MM.1S (cell line): ENCODE data around the gene ALOX15.

Experiments used
- DNase-seq: peaks from one replicate; pipeline ENCODE4 v3.0.0-alpha.2; 2015
- H2AFZ ChIP-seq: fragments of 300-600 bp; sonication (generic); 2 replicates; pipeline ENCODE4 v1.6.0; 2016; ENCODE audit warnings: antibody characterized with exemption, low read length
- H3F3A ChIP-seq: fragments of 300-600 bp; sonication (generic); 2 replicates; pipeline ENCODE4 v1.6.1; 2016; ENCODE audit warnings: mild to moderate bottlenecking, antibody characterized with exemption, low read length, moderate library complexity, mixed read lengths; ENCODE audit not compliant: insufficient read depth
- H3K27ac ChIP-seq: fragments of 300-600 bp; sonication (generic); 2 replicates; pipeline ENCODE4 v1.5.1; 2016; ENCODE audit warnings: mild to moderate bottlenecking, low read length
- H3K27me3 ChIP-seq: fragments of 300-600 bp; sonication (generic); replicated peaks from 2 replicates; pipeline ENCODE4 v1.6.0; 2016; ENCODE audit warnings: low read length; ENCODE audit not compliant: insufficient read depth
- H3K36me3 ChIP-seq: fragments of 300-600 bp; sonication (generic); replicated peaks from 2 replicates; pipeline ENCODE4 v1.6.1; 2016; ENCODE audit warnings: mild to moderate bottlenecking, low read length, mixed read lengths; ENCODE audit not compliant: insufficient read depth
- H3K4me1 ChIP-seq: fragments of 300-600 bp; sonication (generic); 2 replicates; pipeline ENCODE4 v1.6.1; 2016; ENCODE audit warnings: low read length, mixed read lengths
- H3K4me2 ChIP-seq: fragments of 300-600 bp; sonication (generic); 2 replicates; pipeline ENCODE4 v1.6.0; 2016; ENCODE audit warnings: low read depth, low read length
- H3K4me3 ChIP-seq: fragments of 300-600 bp; sonication (generic); 2 replicates; pipeline ENCODE4 v1.5.1; 2016; ENCODE audit warnings: low read length, mixed read lengths
- H3K79me2 ChIP-seq: fragments of 300-600 bp; sonication (generic); 2 replicates; pipeline ENCODE4 v1.6.1; 2016; ENCODE audit warnings: mixed run types, low read length, mixed read lengths
- H3K9ac ChIP-seq: fragments of 300-600 bp; sonication (generic); 2 replicates; pipeline ENCODE4 v1.6.1; 2016; ENCODE audit warnings: low read length, mixed read lengths
- H3K9me2 ChIP-seq: fragments of 300-600 bp; sonication (generic); replicated peaks from 2 replicates; pipeline ENCODE4 v1.6.1; 2016; ENCODE audit warnings: mild to moderate bottlenecking, low read length, mixed read lengths; ENCODE audit not compliant: insufficient read depth
- H3K9me3 ChIP-seq: fragments of 300-600 bp; sonication (generic); replicated peaks from 2 replicates; pipeline ENCODE4 v1.6.1; 2016; ENCODE audit warnings: mild to moderate bottlenecking, low read length, mixed read lengths; ENCODE audit not compliant: insufficient read depth
- H4K20me1 ChIP-seq: fragments of 300-600 bp; sonication (generic); 2 replicates; pipeline ENCODE4 v1.6.1; 2016; ENCODE audit warnings: mild to moderate bottlenecking, low read length, moderate library complexity, mixed read lengths; ENCODE audit not compliant: insufficient read depth
- CTCF ChIP-seq: fragments of 300-600 bp; sonication (generic); IDR thresholded peaks from 2 replicates; pipeline ENCODE4 v1.5.1; 2016; ENCODE audit warnings: antibody characterized with exemption, low read length, mixed read lengths
- EZH2 ChIP-seq: fragments of 300-600 bp; sonication (generic); optimal IDR thresholded peaks from 2 replicates; pipeline ENCODE3; 2017; ENCODE audit warnings: low read depth, mild to moderate bottlenecking, antibody characterized with exemption, low read length, mixed read lengths
- EZH2phosphoT487 ChIP-seq: fragments of 300-600 bp; sonication (generic); IDR thresholded peaks from 2 replicates; pipeline ENCODE4 v1.6.1; 2018; ENCODE audit warnings: antibody characterized with exemption, low read length

ALOX15 gene

GRCh38 chr17:4583782-4584100, 57.7 kb downstream of the ALOX15 start:
- no peaks in the 10 kb centered on the region for H3K9me2 ChIP-seq
- H3K4me1 ChIP-seq, result no peaks in the 10 kb centered on the region
- peaks cover 89% of the 10 kb centered on the region for H3K27me3 ChIP-seq
- no peak overlapping the region for H3K4me2 ChIP-seq
- no peaks in the 10 kb centered on the region for H3K79me2 ChIP-seq
- DNase-seq, result no peak
- H4K20me1 ChIP-seq, result no peaks in the 10 kb centered on the region
- no peak overlapping the region for H3K9ac ChIP-seq
- H3K4me3 ChIP-seq, result no peak overlapping the region
- no peaks in the 10 kb centered on the region for H3K9me3 ChIP-seq
- TF ChIP-seq EZH2, result no peak
- TF ChIP-seq EZH2phosphoT487, result no peak
- TF ChIP-seq CTCF, result no peak
- H3K36me3 ChIP-seq, result no peaks in the 10 kb centered on the region
- no peak overlapping the region for H3K27ac ChIP-seq
- H2AFZ ChIP-seq, result no peak overlapping the region
- H3F3A ChIP-seq, result no peaks in the 10 kb centered on the region

GRCh38 chr17:4583206-4583605, 58.3 kb downstream of the ALOX15 start:
- Histone ChIP-seq H3K27ac (no peak overlapping the region), H3K79me2 (no peaks in the 10 kb centered on the region), H3K36me3 (no peaks in the 10 kb centered on the region), H3K9me3 (no peaks in the 10 kb centered on the region), H3F3A (no peaks in the 10 kb centered on the region), H3K27me3 (peaks cover 84% of the 10 kb centered on the region), H3K4me3 (no peak overlapping the region), H3K9ac (no peak overlapping the region), H2AFZ (no peak overlapping the region), H3K4me1 (no peaks in the 10 kb centered on the region), H4K20me1 (no peaks in the 10 kb centered on the region), H3K4me2 (no peak overlapping the region), H3K9me2 (no peaks in the 10 kb centered on the region)
- DNase-seq, result no peak
- TF ChIP-seq EZH2phosphoT487 (no peak), EZH2 (no peak)

- H3K4me1 ChIP-seq, result no peaks in the 10 kb centered on the region
- no peak overlapping the region for H3K4me3 ChIP-seq
- H3K4me2 ChIP-seq, result no peak overlapping the region
- H2AFZ ChIP-seq, result no peak overlapping the region
- no peak for TF ChIP-seq EZH2phosphoT487
- TF ChIP-seq CTCF, result no peak
- no peak for TF ChIP-seq EZH2
- no peaks in the 10 kb centered on the region for H3K36me3 ChIP-seq
- H3K9me3 ChIP-seq, result no peaks in the 10 kb centered on the region
- H3F3A ChIP-seq, result no peaks in the 10 kb centered on the region
- no peaks in the 10 kb centered on the region for H3K79me2 ChIP-seq
- H3K9ac ChIP-seq, result no peak overlapping the region
- peaks cover 79% of the 10 kb centered on the region for H3K27me3 ChIP-seq
- no peaks in the 10 kb centered on the region for H3K9me2 ChIP-seq
- H3K27ac ChIP-seq, result no peak overlapping the region
- no peak for DNase-seq
- no peaks in the 10 kb centered on the region for H4K20me1 ChIP-seq
Measured at GRCh38 chr17:4582691-4583090, 58.8 kb downstream of the ALOX15 start.

GRCh38 chr17:4582101-4582501, 59.4 kb downstream of the ALOX15 start:
- no peak overlapping the region for H2AFZ ChIP-seq
- H4K20me1 ChIP-seq, result no peaks in the 10 kb centered on the region
- no peaks in the 10 kb centered on the region for H3K4me1 ChIP-seq
- H3K36me3 ChIP-seq, result no peaks in the 10 kb centered on the region
- no peak for DNase-seq
- no peaks in the 10 kb centered on the region for H3K9me3 ChIP-seq
- H3K79me2 ChIP-seq, result no peaks in the 10 kb centered on the region
- no peaks in the 10 kb centered on the region for H3F3A ChIP-seq
- H3K4me3 ChIP-seq, result no peak overlapping the region
- no peak overlapping the region for H3K27ac ChIP-seq
- TF ChIP-seq CTCF (no peak), EZH2 (no peak), EZH2phosphoT487 (no peak)
- H3K4me2 ChIP-seq, result no peak overlapping the region
- no peak overlapping the region for H3K9ac ChIP-seq
- H3K9me2 ChIP-seq, result no peaks in the 10 kb centered on the region
- H3K27me3 ChIP-seq, result peaks cover 79% of the 10 kb centered on the region
